ENCODE results near the gene PRDX2. TPM values are rescaled to one million over a fixed set of nuclear protein-coding genes. Genes with fewer than 3 reads are reported as not detected.
A peak's percentile ranks its signal among the peaks of the same experiment; 100 is the strongest.

Gene PRDX2
- total RNA-seq, 1 experiment from 2014 or later = 746 TPM

- peak; percentile 27 for DNase-seq
- TF ChIP-seq CTCF (conservative IDR thresholded peaks at IDR 0.05; ENCODE audit: low read depth, low read length) (peak; percentile 15; the same call in 1 of the 2 replicates), EZH2 (IDR thresholded peaks at IDR 0.05; ENCODE audit: low read length, unreplicated experiment) (no peak)
- 0 out of 2 replicates have a peak overlapping the region, but pooled peaks have one; percentile 59 for H3K9ac ChIP-seq (ENCODE audit: low read length)
- no peaks in the 10 kb centered on the region for H4K20me1 ChIP-seq (ENCODE audit: low read length)
- H2AFZ ChIP-seq (ENCODE audit: low read length) = peak overlapping the region; percentile 86; the same call in 1 of the 2 replicates
- no peak overlapping the region for H3K4me3 ChIP-seq (ENCODE audit: low read length)
- no peaks in the 10 kb centered on the region for H3K79me2 ChIP-seq (ENCODE audit: low read length)
- H3K4me2 ChIP-seq (ENCODE audit: low read length) = peak overlapping the region; percentile 89; the same call in 1 of the 2 replicates
- H3K9me3 ChIP-seq (ENCODE audit: low read length) = no peaks in the 10 kb centered on the region
- no peaks in the 10 kb centered on the region for H3K27me3 ChIP-seq (ENCODE audit: low read length)
- POLR2A ChIA-PET (ENCODE audit: unreplicated experiment) = no interaction called here
- H3F3A ChIP-seq (ENCODE audit: low read length, unreplicated experiment) = peaks cover 5% of the 10 kb centered on the region
- CTCF ChIA-PET = no interaction called here
- no peak overlapping the region for H3K27ac ChIP-seq (ENCODE audit: low read length)
- no peaks in the 10 kb centered on the region for H3K9me2 ChIP-seq (replicated peaks; ENCODE audit: low read length)
- intact Hi-C loops (cut with micrococcal nuclease) = loop anchor here (5.0 kb wide), 1 partner anchor 68 kb away; no protein-coding TSS in a partner anchor
- BruUV-seq (replicated peaks) = no TSS peak
- no peaks in the 10 kb centered on the region for H3K36me3 ChIP-seq (ENCODE audit: low read depth, low read length)
- no peak for ATAC-seq
- H3K4me1 ChIP-seq (ENCODE audit: insufficient read depth, low read length) = peaks cover 44% of the 10 kb centered on the region
These were observed 22.2 kb downstream of the PRDX2 start for GRCh38 chr19:12779162-12779993.

DNA sequence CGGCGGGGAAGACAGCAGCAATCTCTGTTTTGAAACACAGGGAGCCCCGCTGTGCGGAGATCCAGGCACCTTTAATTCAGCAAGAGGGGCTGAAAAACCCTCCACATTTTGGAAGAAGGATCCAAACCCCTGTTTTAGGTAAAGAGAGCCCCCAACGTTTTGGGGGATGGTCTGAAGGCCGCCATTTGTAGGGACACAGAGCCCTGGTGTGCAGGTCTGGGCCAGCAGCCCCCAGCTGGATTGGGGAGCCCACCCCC, 22.8 kb downstream of the PRDX2 start:
- intact Hi-C loops (cut with micrococcal nuclease) = loop anchor here (5.0 kb wide), 1 partner anchor 68 kb away; no protein-coding TSS in a partner anchor
- no peak for DNase-seq
- TF ChIP-seq CTCF (conservative IDR thresholded peaks at IDR 0.05; ENCODE audit: low read depth, low read length) (no peak), EZH2 (IDR thresholded peaks at IDR 0.05; ENCODE audit: low read length, unreplicated experiment) (no peak), EZH2phosphoT487 (IDR thresholded peaks at IDR 0.05; ENCODE audit: borderline replicate concordance, low read length) (no peak)
- peaks cover 44% of the 10 kb centered on the region for H3K4me1 ChIP-seq (ENCODE audit: insufficient read depth, low read length)
- POLR2A ChIA-PET (ENCODE audit: unreplicated experiment) = interaction anchor here (0.8 kb wide), 1 partner anchor 13 kb away, joined by 8 read pairs; the partner anchor contains the start of gene JUNB
- CTCF ChIA-PET = interaction anchor here (1.0 to 1.3 kb wide), 2 partner anchors 10 to 17 kb away, joined by 4 to 5 read pairs; no protein-coding TSS in a partner anchor
- no peaks in the 10 kb centered on the region for H3K36me3 ChIP-seq (ENCODE audit: low read depth, low read length)
- H3K9ac ChIP-seq (ENCODE audit: low read length) = 0 out of 2 replicates have a peak overlapping the region, but pooled peaks have one; percentile 59
- H4K20me1 ChIP-seq (ENCODE audit: low read length) = no peaks in the 10 kb centered on the region
- peaks cover 6% of the 10 kb centered on the region for H3F3A ChIP-seq (ENCODE audit: low read length, unreplicated experiment)
- no peaks in the 10 kb centered on the region for H3K79me2 ChIP-seq (ENCODE audit: low read length)
- peak overlapping the region; percentile 86 for H2AFZ ChIP-seq (ENCODE audit: low read length)
- no TSS peak for BruUV-seq (replicated peaks)
- H3K4me3 ChIP-seq (ENCODE audit: low read length) = peak overlapping the region; percentile 68
- H3K9me3 ChIP-seq (ENCODE audit: low read length) = no peaks in the 10 kb centered on the region
- ATAC-seq = no peak
- no peaks in the 10 kb centered on the region for H3K9me2 ChIP-seq (replicated peaks; ENCODE audit: low read length)
- H3K27ac ChIP-seq (ENCODE audit: low read length) = peak overlapping the region; percentile 33; the same call in 1 of the 2 replicates
- peak overlapping the region; percentile 89 for H3K4me2 ChIP-seq (ENCODE audit: low read length)
- no peaks in the 10 kb centered on the region for H3K27me3 ChIP-seq (ENCODE audit: low read length)

All from PC-3 (cell line).